OCI-LY3 (cell line): ENCODE results near the gene NRXN3.

Experiments
- CTCF ChIP-seq: fragments of 200-600, 300-600 bp; sonication (generic); IDR thresholded peaks from 2 replicates; pipeline ENCODE4 v1.5.1; 2014; ENCODE audit warnings: antibody characterized with exemption, low read length, low read depth
- EZH2phosphoT487 ChIP-seq: fragments of 200-600 bp; shearing (Covaris generic); IDR thresholded peaks from 2 replicates; pipeline ENCODE4 v1.6.1; 2018; ENCODE audit warnings: antibody characterized with exemption, mixed run types, low read depth

- no peak for TF ChIP-seq CTCF
- TF ChIP-seq EZH2phosphoT487: no peak
Measured at GRCh38 chr14:78401866-78402265, 231.7 kb downstream of the NRXN3 start.
